DMS153 treated with DMSO at 0.1 percent for 48 hours (cell line): ENCODE data around the gene KIF12.
"Not testable (repeated sequence)": the region's sequence is repeated elsewhere in the genome, so short reads cannot be mapped to it uniquely, and the experiment has no call there.

ENCODE experiments used
- DNase-seq: peaks from one replicate; lab custom pipeline; 2025; ENCODE audit not compliant: unreplicated experiment; lab: John Stamatoyannopoulos, UW

KIF12 gene

GRCh38 chr9:114098936-114099668 is at the start of gene KIF12:
TSS of gene KIF12 (minus strand) at chr9:114099292. CDS start at chr9:114099276, 16 bp downstream.
- DNase-seq, result no peak

GRCh38 chr9:114146735-114147134 is 47.6 kb upstream of the KIF12 start:
- DNase-seq, result no peak

GRCh38 chr9:114143234-114143633 is 44.1 kb upstream of the KIF12 start:
- no peak for DNase-seq

GRCh38 chr9:114141553-114142402 is 42.7 kb upstream of the KIF12 start:
- no peak for DNase-seq

GRCh38 chr9:114140850-114141249 is 41.8 kb upstream of the KIF12 start:
- no peak for DNase-seq

GRCh38 chr9:114140401-114140800 is 41.3 kb upstream of the KIF12 start:
- DNase-seq, result no peak

- no peak for DNase-seq
These were observed 40.0 kb upstream of the KIF12 start for GRCh38 chr9:114139071-114139470.

- no peak for DNase-seq
These were observed 39.5 kb upstream of the KIF12 start for GRCh38 chr9:114138552-114138971.

GRCh38 chr9:114137831-114138230 is 38.7 kb upstream of the KIF12 start:
- no peak for DNase-seq

- no peak for DNase-seq
These were observed 35.8 kb upstream of the KIF12 start for GRCh38 chr9:114134827-114135396.

GRCh38 chr9:114132550-114132918 is 33.4 kb upstream of the KIF12 start:
- DNase-seq, result no peak

- no peak for DNase-seq
These were observed 32.9 kb upstream of the KIF12 start for GRCh38 chr9:114131808-114132549.

- DNase-seq, result no peak
These were observed 31.7 kb upstream of the KIF12 start for GRCh38 chr9:114130624-114131277.

GRCh38 chr9:114130141-114130540 is 31.0 kb upstream of the KIF12 start:
- DNase-seq, result no peak

- not testable (repeated sequence) for DNase-seq
These were observed 29.7 kb upstream of the KIF12 start for GRCh38 chr9:114128759-114129158.

- no peak for DNase-seq
These were observed 27.4 kb upstream of the KIF12 start for GRCh38 chr9:114126247-114127060.

GRCh38 chr9:114125476-114126013 is 26.5 kb upstream of the KIF12 start:
- DNase-seq, result no peak

GRCh38 chr9:114124666-114125475 is 25.8 kb upstream of the KIF12 start:
- no peak for DNase-seq

GRCh38 chr9:114124138-114124537 is 25.0 kb upstream of the KIF12 start:
- DNase-seq, result no peak
